H7 (cell line): ENCODE measurements around the gene CDK17. TPM values are rescaled to one million over a fixed set of nuclear protein-coding genes. Genes with fewer than 3 reads are reported as not detected.
"Not testable (repeated sequence)": the region's sequence is repeated elsewhere in the genome, so short reads cannot be mapped to it uniquely, and the experiment has no call there.

Experiments used
- DNase-seq: peaks from one replicate; pipeline ENCODE4 v3.0.0; 2012
- H3K27me3 ChIP-seq: 2 replicates; pipeline ENCODE4 v1.6.0; 2011; ENCODE audit warnings: mild to moderate bottlenecking, low read length; ENCODE audit not compliant: control insufficient read depth, insufficient read depth
- H3K36me3 ChIP-seq: replicated peaks from 2 replicates; pipeline ENCODE4 v1.5.1; 2011; ENCODE audit warnings: low read length; ENCODE audit not compliant: control insufficient read depth, insufficient read depth
- H3K4me3 ChIP-seq: 2 replicates; pipeline ENCODE4 v1.5.1; 2011; ENCODE audit warnings: low read depth, mild to moderate bottlenecking, control low read depth, low read length, moderate library complexity; ENCODE audit not compliant: insufficient read depth
- total RNA-seq: library from RNA; depleted of rRNA; stranded (reverse); fragments of >200 nt; shearing (Covaris generic); gene quantifications from 2 replicates; pipeline ENCODE4 v1.2.3, GENCODE V29; 2014

Gene CDK17
- total RNA-seq, 1 experiment from 2014 or later = 25.5 TPM

GRCh38 chr12:96364092-96364700 lies 36.0 kb downstream of the CDK17 start:
- Histone ChIP-seq H3K27me3 (no peaks in the 10 kb centered on the region), H3K36me3 (no peaks in the 10 kb centered on the region), H3K4me3 (no peak overlapping the region)
- DNase-seq = no peak

GRCh38 chr12:96361074-96361473 lies 39.2 kb downstream of the CDK17 start:
- H3K36me3 ChIP-seq = no peaks in the 10 kb centered on the region
- no peak for DNase-seq
- H3K27me3 ChIP-seq = no peaks in the 10 kb centered on the region
- H3K4me3 ChIP-seq = no peak overlapping the region

GRCh38 chr12:96360550-96360949 lies 39.7 kb downstream of the CDK17 start:
- H3K36me3 ChIP-seq = no peaks in the 10 kb centered on the region
- no peaks in the 10 kb centered on the region for H3K27me3 ChIP-seq
- DNase-seq = no peak
- no peak overlapping the region for H3K4me3 ChIP-seq

DNA sequence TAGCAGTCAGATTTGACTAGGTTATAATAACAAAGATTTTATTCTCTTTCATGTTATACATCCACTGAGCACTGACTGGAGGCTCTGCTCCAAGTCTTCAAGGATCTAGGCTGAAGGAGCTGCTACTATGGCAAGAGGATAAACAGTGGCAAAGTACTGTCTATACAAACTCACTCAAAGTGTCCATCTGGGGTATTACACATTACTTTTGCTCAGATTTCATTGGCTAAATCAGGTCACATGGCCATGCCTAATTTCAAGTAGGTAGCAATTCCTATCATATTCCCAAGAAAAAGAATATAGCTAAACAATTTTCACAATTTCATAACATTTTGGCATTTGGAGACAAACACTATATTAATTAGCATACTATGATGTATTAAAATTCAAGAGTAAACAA lies 40.9 kb downstream of the CDK17 start:
- no peak for DNase-seq
- Histone ChIP-seq H3K27me3 (no peaks in the 10 kb centered on the region), H3K36me3 (no peaks in the 10 kb centered on the region), H3K4me3 (no peak overlapping the region)

DNA sequence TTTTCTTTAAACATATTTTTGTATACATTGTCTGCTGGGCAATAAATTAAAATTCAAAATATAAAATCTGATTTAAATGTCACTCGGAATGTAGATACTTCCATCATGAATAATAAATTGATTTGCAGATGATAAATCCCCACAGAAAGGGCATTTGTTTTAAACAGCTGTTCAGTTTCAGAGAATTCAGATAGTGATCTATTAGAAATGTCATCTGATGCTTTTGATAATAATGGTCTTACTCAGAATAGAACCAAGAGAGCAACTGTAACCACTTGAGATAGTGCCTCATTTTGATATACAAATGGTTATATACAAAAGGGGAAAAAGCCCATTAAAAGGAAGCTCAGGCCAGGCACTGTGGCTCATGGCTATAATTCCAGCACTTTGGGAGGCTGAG lies 43.4 kb downstream of the CDK17 start:
- Histone ChIP-seq H3K36me3 (no peaks in the 10 kb centered on the region), H3K27me3 (no peaks in the 10 kb centered on the region), H3K4me3 (no peak overlapping the region)
- no peak for DNase-seq

GRCh38 chr12:96354844-96355534 lies 45.2 kb downstream of the CDK17 start:
- Histone ChIP-seq H3K4me3 (no peak overlapping the region), H3K27me3 (no peaks in the 10 kb centered on the region), H3K36me3 (no peaks in the 10 kb centered on the region)
- no peak for DNase-seq

- no peak for DNase-seq
- Histone ChIP-seq H3K36me3 (no peaks in the 10 kb centered on the region), H3K4me3 (no peak overlapping the region)
These were observed 45.9 kb downstream of the CDK17 start for GRCh38 chr12:96354326-96354725.

DNA sequence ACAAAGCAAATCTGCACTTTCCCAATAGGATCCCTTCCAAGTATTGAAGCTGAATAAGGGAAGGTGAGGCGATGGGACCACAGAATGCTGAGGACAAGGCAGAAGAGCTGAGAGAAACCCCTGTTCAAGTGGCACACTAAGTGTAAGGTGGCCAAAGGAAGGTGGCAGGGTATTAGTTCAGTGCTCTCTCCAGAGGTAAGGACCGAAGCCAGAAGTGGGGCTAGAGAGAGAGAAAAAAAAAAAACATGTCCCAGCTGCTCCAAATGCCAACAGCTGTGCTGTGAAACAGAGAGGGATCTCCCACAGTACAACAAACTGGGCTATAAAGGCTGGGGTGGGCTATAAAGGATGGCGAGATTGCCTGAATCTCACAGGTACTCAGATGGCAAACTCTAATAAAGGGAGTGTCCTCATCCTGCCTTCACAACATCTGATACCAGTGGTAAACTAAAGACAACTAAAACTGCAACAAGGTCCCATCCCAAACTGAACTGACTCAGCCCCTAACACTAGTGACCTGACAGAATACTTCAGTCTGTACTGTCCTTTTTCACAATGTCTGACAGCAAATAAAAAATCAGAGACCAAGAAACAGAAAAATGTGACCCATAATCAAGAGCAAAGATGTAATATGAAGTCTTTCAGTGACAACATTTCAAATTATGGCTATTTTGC lies 47.9 kb downstream of the CDK17 start:
- Histone ChIP-seq H3K36me3 (no peaks in the 10 kb centered on the region), H3K4me3 (no peak overlapping the region), H3K27me3 (no peaks in the 10 kb centered on the region)
- DNase-seq = no peak

More at GRCh38 chr12:96354326-96354725, 45.9 kb downstream of the CDK17 start:
- H3K27me3 ChIP-seq = no peaks in the 10 kb centered on the region

- H3K36me3 ChIP-seq = no peaks in the 10 kb centered on the region
- no peak overlapping the region for H3K4me3 ChIP-seq
- no peak for DNase-seq
These were observed 49.3 kb downstream of the CDK17 start for GRCh38 chr12:96350982-96351381.

DNA sequence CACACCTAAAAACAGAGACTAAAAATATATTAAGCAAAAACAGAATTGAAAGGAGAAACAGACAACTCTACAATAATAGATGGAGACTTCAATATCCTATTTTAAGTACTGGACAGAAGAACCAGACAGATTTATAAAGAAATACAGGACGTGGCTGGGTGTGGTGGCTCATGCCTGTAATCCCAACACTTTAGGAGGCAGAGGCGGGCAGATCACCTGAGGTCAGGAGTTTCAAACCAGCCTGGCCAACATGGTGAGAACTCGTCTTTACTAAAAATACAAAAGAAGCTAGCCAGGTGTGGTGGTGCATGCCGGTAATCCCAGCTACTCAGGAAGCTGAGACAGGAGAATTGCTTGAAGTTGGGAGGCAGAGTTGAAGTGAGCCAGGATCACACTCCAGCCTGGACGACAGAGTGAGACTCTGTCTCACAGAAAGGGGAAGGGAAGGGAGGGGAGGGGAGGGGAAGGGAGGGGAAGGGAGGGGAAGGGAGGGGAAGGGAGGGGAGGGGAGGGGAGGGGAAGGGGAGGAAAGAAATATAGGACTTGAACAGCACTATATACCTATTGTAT lies 53.0 kb downstream of the CDK17 start:
- DNase-seq = no peak
- no peak overlapping the region for H3K4me3 ChIP-seq
- no peaks in the 10 kb centered on the region for H3K27me3 ChIP-seq
- no peaks in the 10 kb centered on the region; the same call in 1 of the 2 replicates for H3K36me3 ChIP-seq

More at GRCh38 chr12:96350982-96351381, 49.3 kb downstream of the CDK17 start:
- H3K27me3 ChIP-seq = no peaks in the 10 kb centered on the region

DNA sequence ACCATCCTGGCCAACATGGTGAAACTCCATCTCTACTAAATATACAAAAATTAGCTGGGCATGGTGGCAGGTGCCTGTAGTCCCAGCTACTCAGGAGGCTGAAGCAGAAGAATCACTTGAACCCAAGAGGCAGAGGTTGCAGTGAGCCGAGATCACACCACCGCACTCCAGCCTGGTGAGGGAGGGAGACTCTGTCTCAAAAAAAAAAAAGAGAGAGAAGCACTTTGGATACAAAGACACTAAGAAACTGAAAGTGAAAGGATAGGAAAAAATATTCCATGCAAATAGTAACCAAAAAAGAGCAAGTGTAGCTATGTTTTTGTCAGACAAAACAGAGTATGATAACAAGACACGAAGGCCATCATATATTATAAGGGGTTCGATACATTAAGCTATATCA lies 53.5 kb downstream of the CDK17 start:
- H3K27me3 ChIP-seq, H3K36me3 ChIP-seq, H3K4me3 ChIP-seq, DNase-seq: not testable (repeated sequence)

DNA sequence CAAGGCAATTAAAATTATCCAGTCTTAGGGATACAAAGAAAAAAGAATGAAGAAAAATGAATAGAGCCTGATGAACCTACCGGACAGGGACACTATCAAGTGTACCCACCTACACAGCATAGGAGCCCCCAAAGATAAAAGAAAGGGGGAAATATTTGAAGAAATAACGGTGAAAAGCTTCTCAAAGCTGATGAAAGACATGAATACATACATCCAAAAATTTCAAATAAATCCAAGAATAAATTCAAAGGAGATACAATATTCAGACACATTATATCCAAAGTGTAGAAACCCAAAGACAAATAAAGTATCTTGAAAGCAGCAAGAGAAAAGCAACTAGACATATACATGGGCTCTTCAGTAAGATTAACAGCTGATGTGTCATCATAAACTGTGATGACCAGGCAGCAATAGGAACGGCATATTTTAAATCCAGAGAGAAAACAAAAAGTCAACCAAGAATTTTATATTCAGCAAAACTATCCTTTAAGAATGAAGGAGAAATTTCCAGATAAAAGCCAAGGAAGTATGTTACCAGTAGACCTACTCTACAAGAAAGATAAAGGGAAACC lies 56.0 kb downstream of the CDK17 start:
- no peak for DNase-seq
- Histone ChIP-seq H3K27me3 (no peaks in the 10 kb centered on the region), H3K36me3 (no peaks in the 10 kb centered on the region; the same call in 1 of the 2 replicates), H3K4me3 (no peak overlapping the region)

- Histone ChIP-seq H3K4me3 (no peak overlapping the region), H3K36me3 (no peaks in the 10 kb centered on the region; the same call in 1 of the 2 replicates), H3K27me3 (no peaks in the 10 kb centered on the region)
- no peak for DNase-seq
These were observed 56.8 kb downstream of the CDK17 start for GRCh38 chr12:96343347-96343954.

DNA sequence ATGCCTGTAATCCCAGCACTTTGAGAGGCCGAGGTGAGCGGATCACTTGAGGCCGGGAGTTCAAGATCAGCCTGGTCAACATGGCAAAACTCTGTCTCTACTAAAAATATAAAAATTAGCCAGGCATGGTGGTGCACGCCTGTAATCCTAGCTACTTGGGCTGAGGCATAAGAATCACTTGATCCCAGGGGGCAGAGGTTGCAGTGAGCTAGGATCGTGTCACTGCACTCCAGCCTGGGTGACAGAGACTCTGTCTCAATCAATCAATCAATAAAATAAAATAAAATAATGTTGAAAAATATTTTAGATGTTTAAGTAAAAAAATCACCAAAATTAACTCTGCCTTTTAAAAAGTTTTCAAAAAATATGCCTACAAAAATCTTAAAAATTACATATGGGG lies 60.6 kb downstream of the CDK17 start:
- not testable (repeated sequence) for H3K27me3 ChIP-seq, DNase-seq, H3K4me3 ChIP-seq, H3K36me3 ChIP-seq
